NCI-H2081 treated with DMSO at 0.1 percent for 48 hours (cell line): ENCODE data around the gene CDKN2B-AS1.
"Not testable (repeated sequence)": the region's sequence is repeated elsewhere in the genome, so short reads cannot be mapped to it uniquely, and the experiment has no call there.

Experiments
- DNase-seq: peaks from one replicate; lab custom pipeline; 2025; lab: John Stamatoyannopoulos, UW

CDKN2B-AS1 gene

DNA sequence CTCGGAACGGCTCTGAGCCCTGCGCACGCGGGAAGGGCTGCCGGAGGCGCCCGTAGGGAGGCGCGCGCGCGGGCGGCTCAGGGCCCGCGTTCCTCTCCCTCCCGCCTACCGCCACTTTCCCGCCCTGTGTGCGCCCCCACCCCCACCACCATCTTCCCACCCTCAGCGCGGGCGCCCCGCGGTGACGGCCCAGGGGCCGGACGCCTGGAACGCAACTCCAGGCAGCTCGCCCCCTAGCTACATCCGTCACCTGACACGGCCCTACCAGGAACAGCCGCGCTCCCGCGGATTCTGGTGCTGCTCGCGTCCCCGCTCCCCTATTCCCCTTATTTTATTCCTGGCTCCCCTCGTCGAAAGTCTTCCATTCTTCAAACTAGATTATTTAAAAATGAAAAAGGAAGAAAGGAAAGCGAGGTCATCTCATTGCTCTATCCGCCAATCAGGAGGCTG, at the start of gene CDKN2B-AS1:
Gene CDKN2B-AS1 (plus strand): TSS at position 236 of the 450 bp plus-strand sequence.
- DNase-seq: no peak

DNA sequence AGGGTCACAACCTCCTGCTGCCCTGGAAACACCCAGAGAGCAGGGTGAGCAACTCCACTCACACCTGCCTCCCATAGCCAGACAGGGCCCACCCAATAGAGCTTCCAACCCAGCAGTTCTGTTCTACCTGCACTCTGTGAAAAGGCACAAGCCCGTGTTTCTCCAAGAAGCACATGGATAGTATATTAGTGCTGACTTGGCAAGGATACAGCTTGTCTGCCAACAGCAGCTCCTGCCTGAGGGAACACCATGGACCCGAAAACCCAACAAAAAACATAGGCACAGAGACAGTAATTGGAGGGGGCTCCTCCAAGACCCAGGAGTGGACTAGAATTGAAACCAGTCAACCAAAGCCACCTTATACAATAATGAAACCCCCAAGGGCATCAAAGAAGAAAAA, 49.0 kb upstream of the CDKN2B-AS1 start:
- DNase-seq: no peak

DNA sequence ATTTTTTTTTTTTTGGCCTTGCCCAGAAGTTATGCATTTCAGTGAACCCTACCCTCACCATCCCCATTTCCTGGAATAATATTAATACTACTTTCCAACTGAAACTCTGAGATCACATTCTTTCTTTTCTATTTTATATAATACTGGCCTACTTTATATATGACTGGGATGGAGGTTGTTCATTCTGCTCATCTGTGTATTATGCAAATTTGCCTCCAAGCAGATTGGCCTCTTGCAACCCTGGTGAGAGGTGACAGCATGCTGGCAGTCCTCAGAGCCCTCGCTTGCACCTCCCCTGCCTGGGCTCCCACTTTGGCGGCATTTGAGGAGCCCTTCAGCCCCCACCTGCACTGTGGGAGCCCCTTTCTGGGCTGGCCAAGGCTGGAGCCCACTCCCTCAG, 35.8 kb upstream of the CDKN2B-AS1 start:
- no peak for DNase-seq

DNA sequence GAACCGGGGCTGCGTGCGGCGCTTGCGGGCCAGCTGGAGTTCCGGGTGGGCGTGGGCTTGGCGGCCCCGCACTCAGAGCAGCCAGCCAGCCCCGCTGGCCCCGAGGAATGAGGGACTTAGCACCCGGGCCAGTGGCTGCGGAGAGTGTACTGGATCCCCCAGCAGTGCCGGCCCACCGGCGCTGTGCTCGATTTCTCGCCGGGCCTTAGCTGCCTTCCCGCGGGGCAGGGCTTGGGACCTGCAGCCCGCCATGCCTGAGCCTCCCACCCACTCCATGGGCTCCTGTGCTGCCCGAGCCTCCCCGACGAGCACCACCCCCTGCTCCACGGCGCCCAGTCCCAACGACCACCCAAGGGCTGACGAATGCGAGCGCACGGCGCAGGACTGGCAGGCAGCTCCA, 35.3 kb upstream of the CDKN2B-AS1 start:
- not testable (repeated sequence) for DNase-seq

DNA sequence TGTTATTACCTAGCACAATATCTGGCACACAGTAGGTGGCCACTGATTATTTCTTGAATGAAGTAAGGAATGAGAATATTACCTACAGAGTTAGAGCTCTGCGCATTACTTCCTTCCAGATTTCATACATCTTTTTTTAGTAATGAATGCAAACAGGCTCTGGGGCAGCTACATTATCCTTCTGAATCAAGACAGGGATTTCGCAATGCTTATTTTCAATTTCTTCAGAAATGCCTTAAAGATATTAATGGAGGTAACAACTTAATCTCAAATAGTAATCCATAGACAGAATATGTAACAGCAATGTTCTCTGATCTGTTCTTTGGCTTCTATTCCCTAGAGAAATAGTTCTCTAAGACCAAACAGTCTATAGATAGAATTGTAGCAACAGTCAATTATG, 33.0 kb upstream of the CDKN2B-AS1 start:
- DNase-seq: no peak

DNA sequence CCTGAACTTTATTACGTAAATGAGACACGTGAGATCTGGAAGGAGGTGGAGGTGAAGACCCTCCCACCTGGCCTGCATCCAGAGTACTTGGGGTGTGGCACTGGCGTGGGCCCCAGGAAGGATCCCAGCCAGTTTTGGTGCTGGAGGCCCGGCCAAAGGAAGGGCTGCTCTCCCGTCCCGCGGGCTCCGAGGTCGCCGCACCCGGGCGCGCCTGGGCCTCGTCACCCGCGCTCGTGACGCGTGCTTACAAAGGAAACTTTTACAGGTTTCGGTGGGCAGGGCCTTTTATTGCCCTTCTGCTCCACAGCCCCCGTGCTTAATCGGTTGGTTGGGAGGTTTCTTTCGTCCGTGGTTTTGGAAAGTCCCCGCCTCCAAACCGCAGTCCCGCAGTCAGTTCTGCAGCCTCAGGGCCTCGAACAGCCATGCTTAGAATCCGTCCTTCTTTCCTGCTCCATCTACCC, 29.6 kb upstream of the CDKN2B-AS1 start:
- no peak for DNase-seq

DNA sequence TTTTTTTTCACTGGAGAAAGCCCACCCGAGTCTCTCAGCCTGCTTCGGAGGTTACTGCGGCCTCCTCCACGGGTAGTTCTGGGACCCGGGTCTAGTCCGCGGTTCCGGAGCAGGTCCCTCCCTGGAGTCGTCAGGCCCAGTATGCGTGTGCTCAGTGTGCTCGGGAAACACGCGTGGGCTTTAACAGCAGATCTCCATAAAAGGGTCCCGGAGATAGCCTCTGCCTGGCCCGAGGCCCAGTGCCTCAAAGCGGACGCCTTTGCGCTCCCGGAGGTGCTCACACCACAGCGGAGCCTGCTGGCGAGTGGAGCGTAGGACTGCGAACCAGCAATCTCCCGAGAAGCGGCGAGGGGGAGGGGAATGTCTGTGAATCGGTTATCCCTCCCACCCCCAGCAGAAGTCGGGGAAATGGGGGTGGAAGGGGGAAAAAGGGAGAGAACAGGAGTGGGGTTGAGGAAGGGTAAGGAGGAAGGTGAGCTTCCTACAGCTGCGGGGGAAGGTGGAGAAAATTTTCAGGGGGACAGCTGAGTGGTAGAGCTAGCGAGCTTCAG, 29.1 kb upstream of the CDKN2B-AS1 start:
- DNase-seq: no peak

DNA sequence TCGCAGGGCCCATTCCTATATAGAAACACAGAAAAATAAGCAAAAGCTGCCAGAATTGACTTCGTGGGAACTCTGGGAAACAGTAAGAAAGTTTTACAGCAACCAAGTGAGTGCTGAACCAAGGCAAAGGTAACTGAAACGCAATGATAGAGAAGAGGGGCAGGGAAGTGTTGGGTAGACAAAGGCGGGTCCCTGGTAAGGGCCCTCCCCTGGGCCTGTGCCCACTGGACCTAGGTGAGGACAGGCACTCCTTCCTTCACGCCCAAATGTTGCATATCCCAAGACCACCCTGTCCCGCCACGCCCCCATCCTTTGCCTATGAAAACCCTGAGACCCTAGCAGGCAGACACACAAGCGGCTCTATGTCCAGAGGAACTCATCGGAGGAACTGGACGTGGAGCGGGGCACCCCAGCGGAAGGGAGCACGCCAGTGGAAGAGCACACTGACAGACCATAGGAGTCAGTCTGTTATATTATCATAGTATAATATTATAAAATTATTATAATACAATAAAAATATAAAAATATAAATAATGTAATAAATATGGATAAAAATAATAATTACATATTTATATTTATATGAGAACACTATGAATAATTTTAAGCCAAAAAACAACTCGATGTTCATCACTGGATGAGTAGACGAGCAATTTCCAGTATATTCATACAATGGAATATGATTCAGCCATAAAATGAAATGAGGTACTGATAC, 28.3 kb upstream of the CDKN2B-AS1 start:
- no peak for DNase-seq

DNA sequence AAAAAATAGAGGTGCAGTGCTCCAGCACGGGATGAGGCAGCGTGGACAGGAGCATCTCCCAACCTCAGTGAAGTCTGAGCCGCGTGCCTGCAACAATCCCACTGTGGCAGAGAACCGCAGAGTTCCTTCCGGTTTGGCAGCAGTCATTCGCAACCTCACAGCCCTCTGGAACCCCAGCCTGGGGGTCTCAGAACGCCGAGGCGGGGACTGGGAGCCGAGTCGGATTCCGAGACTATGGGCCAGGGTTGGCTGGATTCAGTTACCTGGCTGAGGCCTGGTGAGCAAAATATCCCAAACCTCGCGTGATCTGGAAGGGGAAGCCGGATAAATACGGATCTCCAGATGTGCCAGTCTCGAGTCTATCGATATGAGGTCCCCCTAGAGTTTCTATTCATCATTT, 27.4 kb upstream of the CDKN2B-AS1 start:
- no peak for DNase-seq

DNA sequence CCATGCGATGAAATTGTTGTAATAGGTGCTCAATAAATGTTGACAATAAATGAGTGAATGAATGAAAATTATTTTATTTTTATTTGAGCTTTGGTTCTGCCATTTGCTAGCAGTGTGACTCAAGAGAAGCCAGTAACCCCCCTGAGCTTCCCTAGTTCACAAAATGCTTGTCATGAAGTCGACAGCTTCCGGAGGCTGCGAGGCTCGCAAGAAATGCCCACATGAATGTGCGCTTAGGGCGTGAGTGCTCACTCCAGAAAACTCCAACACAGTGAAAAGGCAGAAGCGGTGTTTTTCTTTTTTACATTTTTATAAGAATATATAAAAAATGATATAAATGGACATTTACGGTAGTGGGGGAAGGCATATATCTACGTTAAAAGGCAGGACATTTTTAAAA, 26.9 kb upstream of the CDKN2B-AS1 start:
- DNase-seq: no peak

DNA sequence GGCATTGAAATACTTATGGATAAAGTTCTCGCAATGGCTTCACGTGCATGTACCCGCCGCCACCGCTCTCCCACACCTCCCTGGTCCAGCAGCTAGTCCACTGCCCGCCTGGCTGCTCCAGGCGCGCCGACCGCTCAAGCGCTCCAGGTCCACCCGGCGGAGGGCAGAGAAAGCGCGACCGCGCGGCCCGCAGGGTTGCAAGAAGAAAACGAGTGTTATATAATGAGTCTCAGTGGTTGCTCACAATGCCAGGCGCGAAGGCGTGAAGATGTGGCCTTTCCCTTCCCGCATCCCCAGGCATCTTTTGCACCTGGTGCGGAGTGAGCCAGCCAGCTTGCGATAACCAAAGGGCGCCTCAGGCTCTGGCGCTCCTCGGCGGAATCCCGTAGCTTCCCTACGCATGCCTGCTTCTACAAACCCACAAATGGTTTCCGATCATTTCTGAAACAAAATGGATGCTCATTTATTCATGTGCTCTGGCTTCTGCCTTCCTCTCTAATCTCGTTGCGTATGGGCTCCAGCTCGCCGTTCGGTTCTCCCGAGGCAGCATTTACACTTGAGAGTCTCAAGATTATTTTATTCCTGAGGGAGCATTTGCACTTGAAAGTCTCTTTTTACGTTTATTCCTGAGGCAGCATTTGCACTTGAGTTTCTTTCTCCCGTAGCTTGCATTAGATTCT, 26.1 kb upstream of the CDKN2B-AS1 start:
- no peak for DNase-seq

DNA sequence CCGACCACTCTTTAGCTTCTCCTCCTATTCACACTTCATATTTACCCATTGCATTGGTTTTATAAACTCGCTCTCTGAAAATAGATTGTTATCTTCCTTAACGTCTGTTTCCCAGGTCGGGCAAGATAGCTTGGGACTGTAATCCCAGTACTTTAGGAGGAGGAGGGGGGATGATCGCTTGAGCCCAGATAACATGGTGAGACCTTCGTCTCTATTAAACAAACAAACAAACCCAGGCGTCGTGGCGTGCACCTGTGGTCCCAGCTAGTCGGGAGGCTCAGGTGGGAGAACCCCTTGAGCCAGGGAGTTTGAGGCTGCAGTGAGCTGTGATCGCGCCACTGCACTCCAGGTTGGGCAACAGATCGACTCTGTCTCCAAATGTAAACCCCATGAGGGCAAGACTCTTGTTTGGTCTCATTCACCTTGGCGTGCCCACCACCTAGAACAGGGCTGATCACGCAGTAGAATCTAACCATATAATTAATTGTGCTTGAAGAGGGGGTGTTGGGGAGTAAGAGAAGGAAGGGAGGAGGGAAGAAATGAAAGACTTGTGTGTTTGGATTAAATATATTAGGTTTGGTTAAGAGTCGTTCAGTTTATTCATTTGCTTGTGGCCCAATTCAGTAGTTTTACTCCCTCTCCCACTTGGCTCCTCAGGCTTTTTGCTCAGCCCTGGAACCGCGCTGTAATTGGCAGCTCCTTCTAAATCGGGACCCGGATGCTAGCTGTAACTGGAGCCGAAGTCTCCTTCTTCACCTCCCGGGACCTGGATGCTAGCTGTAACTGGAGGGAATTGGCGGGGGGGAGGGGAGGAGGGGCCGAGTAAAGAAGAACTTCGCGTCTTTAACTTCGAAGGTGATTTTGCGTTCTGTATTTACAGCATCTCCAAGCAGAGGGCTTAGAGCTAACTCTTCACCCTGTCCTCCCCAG, 25.3 kb upstream of the CDKN2B-AS1 start:
- no peak for DNase-seq

DNA sequence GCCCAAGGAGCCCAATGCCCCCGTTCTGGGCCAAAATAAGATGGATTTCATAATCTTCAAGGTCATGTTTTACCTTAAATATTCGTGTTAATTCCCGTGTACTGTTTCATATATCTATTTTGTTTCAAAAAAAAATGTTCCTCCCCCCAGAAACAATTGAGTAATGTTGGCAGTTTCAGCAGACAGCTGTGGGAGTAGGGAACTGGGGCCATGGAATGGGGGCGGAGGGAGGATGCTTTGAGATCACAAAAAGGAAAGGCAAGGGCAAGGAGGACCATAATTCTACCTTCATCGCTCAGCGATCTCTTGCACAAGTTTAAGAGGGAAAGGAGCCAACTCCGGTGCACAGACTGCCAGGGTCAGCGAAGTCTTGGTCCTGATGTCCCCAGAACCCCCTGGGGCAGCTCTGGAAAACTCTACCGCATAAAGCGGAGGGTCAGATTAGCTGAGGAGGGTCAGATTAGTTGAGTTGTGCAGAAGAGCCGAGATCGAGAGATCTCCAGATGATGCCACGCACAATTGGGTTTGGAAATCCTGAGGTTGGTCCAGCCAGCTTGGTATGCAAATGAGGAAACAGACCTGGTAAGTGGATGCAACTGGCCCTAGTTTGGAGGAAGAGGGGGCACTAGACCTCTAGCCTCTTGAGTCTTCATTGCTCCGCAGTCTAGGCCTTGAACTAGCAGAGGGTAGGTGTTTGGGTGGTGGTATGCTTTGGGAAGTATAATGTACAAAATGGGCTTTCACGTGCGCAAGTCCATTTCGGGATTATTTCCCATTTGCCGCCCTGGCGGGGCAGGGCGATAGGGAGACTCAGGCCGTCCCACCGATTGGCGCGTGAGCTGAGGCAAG, 24.4 kb upstream of the CDKN2B-AS1 start:
- DNase-seq: no peak

DNA sequence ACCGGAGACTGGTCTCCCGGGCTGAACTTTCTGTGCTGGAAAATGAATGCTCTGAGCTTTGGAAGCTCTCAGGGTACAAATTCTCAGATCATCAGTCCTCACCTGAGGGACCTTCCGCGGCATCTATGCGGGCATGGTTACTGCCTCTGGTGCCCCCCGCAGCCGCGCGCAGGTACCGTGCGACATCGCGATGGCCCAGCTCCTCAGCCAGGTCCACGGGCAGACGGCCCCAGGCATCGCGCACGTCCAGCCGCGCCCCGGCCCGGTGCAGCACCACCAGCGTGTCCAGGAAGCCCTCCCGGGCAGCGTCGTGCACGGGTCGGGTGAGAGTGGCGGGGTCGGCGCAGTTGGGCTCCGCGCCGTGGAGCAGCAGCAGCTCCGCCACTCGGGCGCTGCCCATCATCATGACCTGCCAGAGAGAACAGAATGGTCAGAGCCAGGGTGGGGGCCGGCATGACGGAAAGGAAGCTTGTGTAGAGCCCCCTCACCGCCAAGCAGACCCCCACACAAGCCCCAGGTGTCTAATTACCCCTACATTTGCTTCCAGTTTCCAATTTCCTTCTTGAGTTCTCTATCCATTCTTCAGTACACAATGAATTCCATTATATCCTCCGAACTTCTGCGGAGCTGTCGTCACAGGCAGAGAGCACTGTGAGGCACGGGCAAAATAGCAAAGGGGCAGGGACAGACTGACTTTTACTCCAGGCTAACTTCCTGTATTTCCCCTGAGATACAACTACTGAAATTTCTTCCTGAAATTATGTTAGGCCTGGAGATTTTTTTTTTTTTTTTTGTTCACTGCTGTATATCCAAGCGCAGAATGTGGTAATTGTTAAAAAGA, 23.6 kb upstream of the CDKN2B-AS1 start:
- no peak for DNase-seq

DNA sequence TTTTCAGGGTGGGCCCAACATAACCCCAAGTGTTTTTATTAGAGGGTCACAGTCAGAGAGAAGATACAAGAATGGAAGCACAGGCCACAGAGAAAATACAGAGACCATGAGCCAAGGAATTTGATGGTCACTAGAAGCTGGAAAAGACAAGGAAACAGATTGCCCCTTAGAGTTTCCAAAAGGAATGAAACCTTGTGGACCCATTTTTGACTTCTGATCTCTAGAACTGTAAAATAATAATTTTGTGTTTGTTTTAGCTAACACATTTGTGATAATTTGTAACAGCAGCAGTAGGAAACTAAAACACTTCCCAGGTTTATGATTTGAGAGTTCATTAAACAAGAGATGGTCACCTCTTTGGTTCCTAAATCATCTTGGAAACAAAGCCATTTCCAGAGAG, 22.2 kb upstream of the CDKN2B-AS1 start:
- DNase-seq: no peak

DNA sequence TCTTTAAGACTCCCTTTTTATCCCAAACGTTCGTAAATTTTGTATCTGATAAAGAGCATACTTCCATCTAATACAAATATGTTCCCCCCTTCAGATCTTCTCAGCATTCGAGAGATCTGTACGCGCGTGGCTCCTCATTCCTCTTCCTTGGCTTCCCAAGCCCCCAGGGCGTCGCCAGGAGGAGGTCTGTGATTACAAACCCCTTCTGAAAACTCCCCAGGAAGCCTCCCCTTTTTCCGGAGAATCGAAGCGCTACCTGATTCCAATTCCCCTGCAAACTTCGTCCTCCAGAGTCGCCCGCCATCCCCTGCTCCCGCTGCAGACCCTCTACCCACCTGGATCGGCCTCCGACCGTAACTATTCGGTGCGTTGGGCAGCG, 20.3 kb upstream of the CDKN2B-AS1 start:
- no peak for DNase-seq

DNA sequence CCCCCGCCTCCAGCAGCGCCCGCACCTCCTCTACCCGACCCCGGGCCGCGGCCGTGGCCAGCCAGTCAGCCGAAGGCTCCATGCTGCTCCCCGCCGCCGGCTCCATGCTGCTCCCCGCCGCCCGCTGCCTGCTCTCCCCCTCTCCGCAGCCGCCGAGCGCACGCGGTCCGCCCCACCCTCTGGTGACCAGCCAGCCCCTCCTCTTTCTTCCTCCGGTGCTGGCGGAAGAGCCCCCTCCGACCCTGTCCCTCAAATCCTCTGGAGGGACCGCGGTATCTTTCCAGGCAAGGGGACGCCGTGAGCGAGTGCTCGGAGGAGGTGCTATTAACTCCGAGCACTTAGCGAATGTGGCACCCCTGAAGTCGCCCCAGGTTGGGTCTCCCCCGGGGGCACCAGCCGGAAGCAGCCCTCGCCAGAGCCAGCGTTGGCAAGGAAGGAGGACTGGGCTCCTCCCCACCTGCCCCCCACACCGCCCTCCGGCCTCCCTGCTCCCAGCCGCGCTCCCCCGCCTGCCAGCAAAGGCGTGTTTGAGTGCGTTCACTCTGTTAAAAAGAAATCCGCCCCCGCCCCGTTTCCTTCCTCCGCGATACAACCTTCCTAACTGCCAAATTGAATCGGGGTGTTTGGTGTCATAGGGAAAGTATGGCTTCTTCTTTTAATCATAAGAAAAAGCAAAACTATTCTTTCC, 19.7 kb upstream of the CDKN2B-AS1 start:
- DNase-seq: peak; percentile 60

DNA sequence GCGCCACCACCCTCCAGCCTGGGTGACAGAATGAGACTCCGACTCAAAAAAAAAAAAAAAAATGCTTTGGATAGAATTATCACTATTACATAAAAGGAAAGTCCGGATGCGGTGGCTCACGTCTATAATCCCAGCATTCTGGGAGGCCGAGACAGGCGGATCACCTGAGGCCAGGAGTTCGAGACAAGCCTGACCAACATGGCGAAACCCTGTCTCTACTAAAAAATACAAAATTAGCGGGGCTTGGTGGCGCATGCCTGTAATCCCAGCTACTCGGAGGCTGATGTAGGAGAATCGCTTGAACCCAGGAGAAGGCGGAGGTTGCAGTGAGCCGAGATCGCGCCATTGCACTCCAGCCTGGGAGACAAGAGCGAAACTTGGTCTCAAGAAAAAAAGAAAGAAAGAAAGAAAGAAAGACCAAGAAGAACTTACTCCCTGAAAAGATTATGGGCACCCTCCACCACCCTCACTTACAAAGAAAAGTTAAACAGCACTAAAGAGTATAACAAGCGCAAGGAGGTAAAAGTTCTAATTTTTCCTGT, 18.2 kb upstream of the CDKN2B-AS1 start:
- DNase-seq: no peak

DNA sequence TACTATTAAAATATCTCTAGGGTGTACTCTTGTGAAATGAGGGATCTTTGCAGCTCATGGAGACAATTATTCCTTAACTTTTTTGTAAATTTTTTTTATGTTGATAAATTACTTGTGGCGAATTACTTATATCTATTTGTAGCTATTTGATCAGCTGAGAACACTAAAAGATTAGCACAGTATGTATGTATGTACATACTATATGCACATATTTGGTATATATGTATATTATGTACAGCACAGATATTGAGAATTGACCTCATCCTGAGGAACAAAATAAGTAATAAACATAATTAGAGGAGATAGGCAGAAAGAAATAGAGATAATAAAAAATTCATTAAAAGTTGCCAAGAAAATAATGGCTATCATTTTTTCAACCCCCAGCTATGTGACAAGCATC, 12.2 kb upstream of the CDKN2B-AS1 start:
- no peak for DNase-seq
